WERI-Rb-1 (cell line): ENCODE results near the gene IL15.

Source experiments
- DNase-seq: peaks from one replicate; pipeline ENCODE4 v3.0.0-alpha.2; 2020
- H3K27ac ChIP-seq: fragments of 250-450 bp; sonication (Bioruptor Pico); 2 replicates; pipeline ENCODE4 v1.5.1; 2020; ENCODE audit warnings: mild to moderate bottlenecking, moderate library complexity
- H3K27me3 ChIP-seq: fragments of 250-450 bp; sonication (Bioruptor Pico); 2 replicates; pipeline ENCODE4 v1.5.1; 2021; ENCODE audit warnings: mild to moderate bottlenecking, low read depth, moderate library complexity; ENCODE audit not compliant: insufficient read depth, severe bottlenecking
- H3K36me3 ChIP-seq: fragments of 250-450 bp; sonication (Bioruptor Pico); 2 replicates; pipeline ENCODE4 v1.5.1; 2020; ENCODE audit warnings: mild to moderate bottlenecking, moderate library complexity
- H3K4me3 ChIP-seq: 2 replicates; pipeline ENCODE4 v1.5.1; 2011; ENCODE audit warnings: low read depth, mild to moderate bottlenecking, control low read depth, low read length
- H3K9me3 ChIP-seq: fragments of 250-450 bp; sonication (Bioruptor Pico); 2 replicates; pipeline ENCODE4 v1.5.1; 2021; ENCODE audit warnings: mild to moderate bottlenecking, moderate library complexity; ENCODE audit not compliant: severe bottlenecking
- CTCF ChIP-seq: IDR thresholded peaks from 2 replicates; pipeline ENCODE4 v1.5.1; 2011; ENCODE audit warnings: low read depth, mild to moderate bottlenecking, control low read depth, inconsistent platforms, low read length

The IL15 gene

GRCh38 chr4:141697116-141697515 lies 60.7 kb downstream of the IL15 start:
- H3K27ac ChIP-seq, result no peak overlapping the region
- no peak for TF ChIP-seq CTCF
- H3K36me3 ChIP-seq, result no peaks in the 10 kb centered on the region
- DNase-seq, result no peak
- no peak overlapping the region for H3K4me3 ChIP-seq
- H3K27me3 ChIP-seq, result no peaks in the 10 kb centered on the region
- no peaks in the 10 kb centered on the region for H3K9me3 ChIP-seq

- peak; percentile 41; the same call in 1 of the 2 replicates for TF ChIP-seq CTCF
- Histone ChIP-seq H3K4me3 (no peak overlapping the region), H3K36me3 (no peaks in the 10 kb centered on the region), H3K27ac (no peak overlapping the region), H3K27me3 (no peaks in the 10 kb centered on the region), H3K9me3 (peaks cover 2% of the 10 kb centered on the region)
- no peak for DNase-seq
Observed at GRCh38 chr4:141702472-141703182, 66.2 kb downstream of the IL15 start.

- no peak overlapping the region for H3K27ac ChIP-seq
- no peak overlapping the region for H3K4me3 ChIP-seq
- H3K36me3 ChIP-seq, result no peaks in the 10 kb centered on the region
- TF ChIP-seq CTCF, result no peak
- no peaks in the 10 kb centered on the region for H3K27me3 ChIP-seq
- no peak for DNase-seq
- H3K9me3 ChIP-seq, result peaks cover 2% of the 10 kb centered on the region
Observed at GRCh38 chr4:141703497-141703896, 67.1 kb downstream of the IL15 start.

GRCh38 chr4:141705048-141705746 lies 68.8 kb downstream of the IL15 start:
- H3K4me3 ChIP-seq, result no peak overlapping the region
- no peak for DNase-seq
- TF ChIP-seq CTCF, result no peak
- H3K9me3 ChIP-seq, result peaks cover 2% of the 10 kb centered on the region
- no peak overlapping the region for H3K27ac ChIP-seq
- H3K36me3 ChIP-seq, result no peaks in the 10 kb centered on the region
- no peaks in the 10 kb centered on the region for H3K27me3 ChIP-seq

GRCh38 chr4:141705747-141706377 lies 69.5 kb downstream of the IL15 start:
- Histone ChIP-seq H3K36me3 (no peaks in the 10 kb centered on the region), H3K27me3 (no peaks in the 10 kb centered on the region), H3K4me3 (no peak overlapping the region), H3K27ac (no peak overlapping the region), H3K9me3 (peaks cover 2% of the 10 kb centered on the region)
- no peak for DNase-seq
- no peak for TF ChIP-seq CTCF
